Esophagus muscularis mucosa (tissue), 4 donors: ENCODE data around the gene IL5RA. TPM values are rescaled to one million over a fixed set of nuclear protein-coding genes. Genes with fewer than 3 reads are reported as not detected.

Experiments
- DNase-seq: peaks from one replicate; pipeline ENCODE4 v3.0.0-alpha.2; 2017; ENCODE audit errors: extremely low spot score
- H3K27ac ChIP-seq, 4 donors: fragments of 200-600 bp; sonication (generic); replicated peaks in 1 of 4; 1 replicate in 3 of 4; 2 replicates in 1 of 4; pipeline ENCODE4 v1.5.1; 2016 to 2019; ENCODE audit warnings: mild to moderate bottlenecking in 1 of 4
- H3K27me3 ChIP-seq, 4 donors: fragments of 200-600 bp; sonication (generic); one replicate each; pipeline versions ENCODE4 v1.5.1 to v1.6.0; 2016 to 2019
- H3K36me3 ChIP-seq, 4 donors: fragments of 200-600 bp; sonication (generic); one replicate each; pipeline ENCODE4 v1.5.1; 2016 to 2019
- H3K4me1 ChIP-seq, 4 donors: fragments of 200-600 bp; sonication (generic); one replicate each; pipeline ENCODE4 v1.5.1; 2016 to 2019
- H3K4me3 ChIP-seq, 4 donors: fragments of 200-600 bp; sonication (generic); 1 replicate in 2 of 4; 2 replicates in 2 of 4; pipeline ENCODE4 v1.5.1; 2016 to 2019; ENCODE audit warnings: mild to moderate bottlenecking in 4 of 4, moderate library complexity in 1 of 4
- H3K9me3 ChIP-seq, 4 donors: fragments of 200-600 bp; sonication (generic); 1 replicate in 3 of 4; 2 replicates in 1 of 4; pipeline ENCODE4 v1.5.1; 2016 to 2019
- CTCF ChIP-seq, 3 experiments: fragments of 200-600 bp in 2 of 3; fragments of 450-650 bp in 1 of 3; sonication (generic) in 2 of 3; IDR thresholded peaks; one replicate each; pipeline ENCODE4 v1.5.1; 2017 to 2019; ENCODE audit warnings: antibody characterized with exemption in 3 of 3, mild to moderate bottlenecking in 2 of 3, moderate library complexity in 1 of 3
- EP300 ChIP-seq: sonication (generic); formaldehyde crosslinking; IDR thresholded peaks from one replicate; pipeline ENCODE4 v1.6.1; 2017; ENCODE audit warnings: antibody characterized with exemption
- POLR2A ChIP-seq: fragments of 450-650 bp; IDR thresholded peaks from one replicate; pipeline ENCODE4 v1.6.1; 2017; ENCODE audit warnings: antibody characterized with exemption, moderate library complexity, mild to moderate bottlenecking, low read depth
- POLR2AphosphoS5 ChIP-seq, 2 donors: sonication (generic); formaldehyde crosslinking; IDR thresholded peaks; one replicate each; pipeline ENCODE4 v1.6.1; 2017; ENCODE audit warnings: antibody characterized with exemption in 2 of 2
- WGBS: methylation state at CpG from one replicate; pipeline ENCODE4 v1.1.5; 2018; 5-methylcytosine and 5-hydroxymethylcytosine counted together
- intact Hi-C: fragments of 100-400 bp; cut with DNase I; formaldehyde crosslinking; loops from one replicate; pipeline ENCODE4 v1.15.1; 2023
- total RNA-seq, 4 donors: library from RNA; depleted of rRNA; stranded (reverse); fragments of >200 nt; gene quantifications; one replicate each; pipeline versions ENCODE4 v1.1.0 to v1.2.1, GENCODE V29; 2016

The IL5RA gene
- total RNA-seq, 4 donors from 2014 or later = 0.13 to 1.2 (median 0.38) TPM

GRCh38 chr3:3149560-3149959, 39.4 kb upstream of the IL5RA start:
- Histone ChIP-seq H3K27me3 (no peaks in the 10 kb centered on the region), H3K27ac (no peak overlapping the region), H3K36me3 (peaks cover 34 to 100% (median 83%) of the 10 kb centered on the region in 4 donors), H3K4me3 (no peak overlapping the region), H3K9me3 (no peaks in the 10 kb centered on the region), H3K4me1 (peaks cover 0 to 11% (median 0%) of the 10 kb centered on the region in 4 donors)
- intact Hi-C loops = no loop called here
- no peak for DNase-seq
- WGBS = 85% methylated on average over 1 of the region's 1 CpG
- TF ChIP-seq POLR2A (no peak), CTCF (IDR thresholded peaks at IDR 0.05) (no peak)

GRCh38 chr3:3145831-3146230, 35.7 kb upstream of the IL5RA start:
- H3K27me3 ChIP-seq = no peaks in the 10 kb centered on the region
- intact Hi-C loops = no loop called here
- peaks cover 33 to 100% (median 75%) of the 10 kb centered on the region in 4 donors for H3K36me3 ChIP-seq
- no peaks in the 10 kb centered on the region for H3K9me3 ChIP-seq
- TF ChIP-seq POLR2A (no peak), CTCF (IDR thresholded peaks at IDR 0.05) (no peak)
- no peak overlapping the region for H3K4me3 ChIP-seq
- no peak overlapping the region for H3K27ac ChIP-seq
- no peak for DNase-seq
- WGBS = 85% methylated on average over 8 of the region's 8 CpGs
- no peaks in the 10 kb centered on the region for H3K4me1 ChIP-seq

GRCh38 chr3:3141939-3142338, 31.8 kb upstream of the IL5RA start:
- DNase-seq = no peak
- TF ChIP-seq POLR2AphosphoS5 (IDR thresholded peaks at IDR 0.05) = no peak
- TF ChIP-seq EP300 = no peak
- TF ChIP-seq POLR2A = no peak
- no peak for TF ChIP-seq CTCF (IDR thresholded peaks at IDR 0.05)
- peaks cover 38 to 100% (median 71%) of the 10 kb centered on the region in 4 donors for H3K36me3 ChIP-seq
- intact Hi-C loops = no loop called here
- no peaks in the 10 kb centered on the region for H3K27me3 ChIP-seq
- no peak overlapping the region for H3K27ac ChIP-seq
- H3K9me3 ChIP-seq = no peaks in the 10 kb centered on the region
- no peak overlapping the region for H3K4me3 ChIP-seq
- H3K4me1 ChIP-seq = no peaks in the 10 kb centered on the region

- no peak overlapping the region for H3K27ac ChIP-seq
- no peak overlapping the region for H3K4me3 ChIP-seq
- intact Hi-C loops = no loop called here
- no peak for DNase-seq
- no peaks in the 10 kb centered on the region for H3K9me3 ChIP-seq
- TF ChIP-seq POLR2A = no peak
- TF ChIP-seq CTCF (IDR thresholded peaks at IDR 0.05) = no peak
- no peak for TF ChIP-seq EP300
- no peak for TF ChIP-seq POLR2AphosphoS5 (IDR thresholded peaks at IDR 0.05)
- H3K27me3 ChIP-seq = no peaks in the 10 kb centered on the region
- WGBS = 94% methylated on average over 6 of the region's 6 CpGs
- no peaks in the 10 kb centered on the region for H3K4me1 ChIP-seq
- H3K36me3 ChIP-seq = peaks cover 22 to 68% (median 42%) of the 10 kb centered on the region in 4 donors
Observed at GRCh38 chr3:3137526-3137925, 27.4 kb upstream of the IL5RA start.

- Histone ChIP-seq H3K36me3 (peaks cover 16 to 57% (median 33%) of the 10 kb centered on the region in 4 donors), H3K27me3 (no peaks in the 10 kb centered on the region), H3K27ac (no peak overlapping the region), H3K4me3 (no peak overlapping the region), H3K9me3 (no peaks in the 10 kb centered on the region), H3K4me1 (peaks cover 0 to 2% (median 0%) of the 10 kb centered on the region in 4 donors)
- DNase-seq = no peak
- intact Hi-C loops = no loop called here
- WGBS = 95% methylated on average over 4 of the region's 4 CpGs
- TF ChIP-seq EP300 = no peak
- TF ChIP-seq CTCF (IDR thresholded peaks at IDR 0.05) = no peak
- TF ChIP-seq POLR2AphosphoS5 (IDR thresholded peaks at IDR 0.05) = no peak
- no peak for TF ChIP-seq POLR2A
Observed at GRCh38 chr3:3134750-3135448, 24.7 kb upstream of the IL5RA start.
